Measurements from ENCODE around the gene TOP2A.

Gene TOP2A

GRCh38 chr17:40451420-40451819 lies 33.7 kb upstream of the TOP2A start:
- DNase-seq, result no peak

- DNase-seq, result peak; percentile 38
These were observed 32.5 kb upstream of the TOP2A start for GRCh38 chr17:40450175-40450574.

GRCh38 chr17:40448639-40449261 lies 31.1 kb upstream of the TOP2A start:
- no peak for DNase-seq

- no peak for DNase-seq
These were observed 30.5 kb upstream of the TOP2A start for GRCh38 chr17:40448213-40448638.

GRCh38 chr17:40447806-40448205 lies 30.1 kb upstream of the TOP2A start:
- DNase-seq, result no peak

GRCh38 chr17:40447148-40447644 lies 29.5 kb upstream of the TOP2A start:
- no peak for DNase-seq

GRCh38 chr17:40445751-40446468 lies 28.2 kb upstream of the TOP2A start:
- no peak for DNase-seq

GRCh38 chr17:40443988-40444899 lies 26.5 kb upstream of the TOP2A start:
- DNase-seq, result no peak

- DNase-seq, result peak; percentile 64
These were observed 25.7 kb upstream of the TOP2A start, which contains the start of gene IGFBP4 for GRCh38 chr17:40443196-40443987. TSS of gene IGFBP4 (plus strand) at chr17:40443450. CDS start at chr17:40443736, 286 bp downstream.

GRCh38 chr17:40442392-40443195 lies 24.9 kb upstream of the TOP2A start:
- no peak for DNase-seq

- DNase-seq, result no peak
These were observed 22.5 kb upstream of the TOP2A start for GRCh38 chr17:40440166-40440565.

- no peak for DNase-seq
These were observed 19.5 kb upstream of the TOP2A start for GRCh38 chr17:40437095-40437732.

- no peak for DNase-seq
These were observed 18.9 kb upstream of the TOP2A start for GRCh38 chr17:40436636-40437035.

GRCh38 chr17:40433551-40434415 lies 16.1 kb upstream of the TOP2A start:
- DNase-seq, result no peak

- DNase-seq, result no peak
These were observed 15.3 kb upstream of the TOP2A start for GRCh38 chr17:40432864-40433528.

- DNase-seq, result no peak
These were observed 13.5 kb upstream of the TOP2A start for GRCh38 chr17:40431231-40431602.

- no peak for DNase-seq
These were observed 12.9 kb upstream of the TOP2A start for GRCh38 chr17:40430272-40431230.

GRCh38 chr17:40427002-40427491 lies 9.4 kb upstream of the TOP2A start:
- DNase-seq, result peak; percentile 45
